ENCODE measurements around the gene DGLUCY.

- no peak for TF ChIP-seq POLR2A (IDR thresholded peaks at IDR 0.05; ENCODE audit: borderline replicate concordance, extremely low read depth, insufficient read depth, insufficient read length)
- TF ChIP-seq CTCF (IDR thresholded peaks at IDR 0.05 in 2 of 3, conservative IDR thresholded peaks at IDR 0.05 in 1 of 3; ENCODE audit: borderline replicate concordance in 1 of 3, insufficient read depth in 1 of 3, low read depth in 2 of 3, low read length in 2 of 3): no peak
Observed at GRCh38 chr14:91238661-91239060, 124.8 kb downstream of the DGLUCY start.
